ENCODE results near the gene MAB21L4. TPM values are rescaled to one million over a fixed set of nuclear protein-coding genes. Genes with fewer than 3 reads are reported as not detected.

MAB21L4 gene
- total RNA-seq, 1 experiment from 2014 or later, result 0.15 TPM

GRCh38 chr2:240903191-240904060 lies 7.5 kb upstream of the MAB21L4 start:
- H3K9ac ChIP-seq (ENCODE audit: extremely low read depth, insufficient read length, low read length), result no peak overlapping the region
- Mint-ChIP-seq H3K27me3 (ENCODE audit: low read depth) (peaks cover 8% of the 10 kb centered on the region), H3K4me1 (peaks cover 7 to 10% of the 10 kb centered on the region in 2 experiments), H3K4me3 (no peak overlapping the region), H3K27ac (no peak overlapping the region), H3K9me3 (peaks cover 12% of the 10 kb centered on the region in 2 experiments), H3K36me3 (ENCODE audit: insufficient read depth in 1 of 3, low read depth in 3 of 3) (peaks cover 3 to 10% (median 5%) of the 10 kb centered on the region in 3 experiments; a peak in 5 of 7 replicates)
- no peaks in the 10 kb centered on the region for H3K79me1 ChIP-seq (ENCODE audit: insufficient read depth, low read depth, low read length, poor library complexity, severe bottlenecking)
- no peak overlapping the region for H3K23ac ChIP-seq (ENCODE audit: insufficient read length, low read depth, low read length)
- no CpG with 5 or more reads among the region's 34 CpGs for WGBS (ENCODE audit: extremely low coverage, insufficient read length, low lambda C conversion rate)
- H4K20me1 ChIP-seq (ENCODE audit: control insufficient read depth, insufficient read depth, insufficient read length), result no peaks in the 10 kb centered on the region
- no peak overlapping the region; the same call in 1 of the 2 replicates for H3K14ac ChIP-seq (ENCODE audit: insufficient read depth, low read length)
- no peak overlapping the region for H3K4me2 ChIP-seq (ENCODE audit: insufficient read depth, insufficient read length, low read length)
- H3K56ac ChIP-seq (ENCODE audit: insufficient read length, low read depth, low read length), result no peak overlapping the region
- no peaks in the 10 kb centered on the region for H3K9me3 ChIP-seq (ENCODE audit: control insufficient read depth, low read depth, low read length)
- no peak overlapping the region for H3K4ac ChIP-seq (ENCODE audit: low read depth, low read length)
- H2BK120ac ChIP-seq (ENCODE audit: low read depth, low read length, poor library complexity, severe bottlenecking), result no peak overlapping the region
- no peak overlapping the region for H3T11ph ChIP-seq (ENCODE audit: low read length)
- H3K79me2 ChIP-seq (ENCODE audit: insufficient read depth, low read length), result no peaks in the 10 kb centered on the region
- H3K23me2 ChIP-seq (ENCODE audit: insufficient read length, low read depth, low read length, poor library complexity, severe bottlenecking), result no peaks in the 10 kb centered on the region
- H2AFZ ChIP-seq (ENCODE audit: low read length), result no peak overlapping the region
- H4K8ac ChIP-seq (replicated peaks; ENCODE audit: insufficient read length, low read depth, low read length), result no peak overlapping the region
- no peak for TF ChIP-seq CTCF (conservative IDR thresholded peaks at IDR 0.05)
- H2AK5ac ChIP-seq (ENCODE audit: insufficient read length, low read length), result no peak overlapping the region
- H3K27ac ChIP-seq (ENCODE audit: insufficient read length, low read depth, low read length), result no peak overlapping the region
- no peak overlapping the region for H4K91ac ChIP-seq (ENCODE audit: insufficient read length, low read depth, low read length)
- no peak overlapping the region for H2BK12ac ChIP-seq (ENCODE audit: insufficient read length, low read depth, low read length)
- DNase-seq, result no peak
- no peaks in the 10 kb centered on the region for H3K27me3 ChIP-seq (ENCODE audit: insufficient read depth, low read length)
- H3K18ac ChIP-seq (ENCODE audit: insufficient read length, low read depth, low read length), result no peak overlapping the region
- no peak overlapping the region for H4K5ac ChIP-seq (ENCODE audit: insufficient read length, low read depth, low read length)
- no peak overlapping the region for H2BK20ac ChIP-seq (ENCODE audit: low read depth, low read length, poor library complexity, severe bottlenecking)
- no peaks in the 10 kb centered on the region for H3K4me1 ChIP-seq (ENCODE audit: insufficient read depth, low read length)
- no peak overlapping the region for H2BK15ac ChIP-seq (ENCODE audit: low read depth, low read length)
- H2BK5ac ChIP-seq (ENCODE audit: insufficient read length, low read length), result no peak overlapping the region

All from H9 (cell line).